ENCODE results near the gene VILL. TPM values are rescaled to one million over a fixed set of nuclear protein-coding genes. Genes with fewer than 3 reads are reported as not detected.

VILL gene
- total RNA-seq, 4 donors from 2014 or later: 8.9 to 20.1 (median 18.0) TPM

- TF ChIP-seq POLR2A (IDR thresholded peaks at IDR 0.05): no peak
- TF ChIP-seq, protein P1, sequence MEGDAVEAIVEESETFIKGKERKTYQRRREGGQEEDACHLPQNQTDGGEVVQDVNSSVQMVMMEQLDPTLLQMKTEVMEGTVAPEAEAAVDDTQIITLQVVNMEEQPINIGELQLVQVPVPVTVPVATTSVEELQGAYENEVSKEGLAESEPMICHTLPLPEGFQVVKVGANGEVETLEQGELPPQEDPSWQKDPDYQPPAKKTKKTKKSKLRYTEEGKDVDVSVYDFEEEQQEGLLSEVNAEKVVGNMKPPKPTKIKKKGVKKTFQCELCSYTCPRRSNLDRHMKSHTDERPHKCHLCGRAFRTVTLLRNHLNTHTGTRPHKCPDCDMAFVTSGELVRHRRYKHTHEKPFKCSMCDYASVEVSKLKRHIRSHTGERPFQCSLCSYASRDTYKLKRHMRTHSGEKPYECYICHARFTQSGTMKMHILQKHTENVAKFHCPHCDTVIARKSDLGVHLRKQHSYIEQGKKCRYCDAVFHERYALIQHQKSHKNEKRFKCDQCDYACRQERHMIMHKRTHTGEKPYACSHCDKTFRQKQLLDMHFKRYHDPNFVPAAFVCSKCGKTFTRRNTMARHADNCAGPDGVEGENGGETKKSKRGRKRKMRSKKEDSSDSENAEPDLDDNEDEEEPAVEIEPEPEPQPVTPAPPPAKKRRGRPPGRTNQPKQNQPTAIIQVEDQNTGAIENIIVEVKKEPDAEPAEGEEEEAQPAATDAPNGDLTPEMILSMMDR (IDR thresholded peaks at IDR 0.05): no peak
- no peak for DNase-seq (ENCODE audit: low spot score in 2 of 2)
- no peak overlapping the region for H3K4me3 ChIP-seq (ENCODE audit: low read depth, poor library complexity, severe bottlenecking)
- WGBS, 2 donors: 82 to 85% methylated on average over 3 of the region's 3 CpGs
- intact Hi-C loops (cut with DNase I; ENCODE audit: low total_unique reads): no loop called here
These were observed 64.0 kb downstream of the VILL start for GRCh38 chr3:38054499-38055001.

Small RNA genes lying within 50 kb of the gene (microRNA-seq; reads per million reads assigned to microRNA genes)
- gene MIR26A1 (ENCODE audit: borderline number of aligned reads in 1 of 2, borderline replicate concordance in 2 of 2): 32.6 to 36.2 reads per million in 2 donors

Other genes starting within 250 kb of the VILL start
- gene CTDSPL, start 128.9 kb upstream of the VILL start, total RNA-seq: 10 to 100 TPM; 59.8 to 97.5 (median 94.6) TPM
- 10 to 100 TPM; 30.2 to 55.4 (median 43.8) TPM for gene PLCD1, start 38.9 kb downstream of the VILL start, total RNA-seq
- 1 to 10 TPM in 1 of 4 donors, under 1 TPM in 3; 0.08 to 2.9 (median 0.57) TPM for gene DLEC1, start 48.4 kb downstream of the VILL start, total RNA-seq
- 10 to 100 TPM; 28.1 to 50.1 (median 40.2) TPM for gene ACAA1, start 146.3 kb downstream of the VILL start, total RNA-seq
- 10 to 100 TPM; 22.9 to 32.2 (median 23.6) TPM for gene MYD88, start 147.9 kb downstream of the VILL start, total RNA-seq
- gene OXSR1, start 174.8 kb downstream of the VILL start, total RNA-seq: 10 to 100 TPM; 23.4 to 36.1 (median 31.6) TPM